EL (cell line): ENCODE results near the gene ELOVL6.
"Not testable (repeated sequence)": the region's sequence is repeated elsewhere in the genome, so short reads cannot be mapped to it uniquely, and the experiment has no call there.

Source experiments
- DNase-seq: peaks from one replicate; pipeline ENCODE4 v3.0.0-alpha.2; 2016

ELOVL6 gene, protein sequence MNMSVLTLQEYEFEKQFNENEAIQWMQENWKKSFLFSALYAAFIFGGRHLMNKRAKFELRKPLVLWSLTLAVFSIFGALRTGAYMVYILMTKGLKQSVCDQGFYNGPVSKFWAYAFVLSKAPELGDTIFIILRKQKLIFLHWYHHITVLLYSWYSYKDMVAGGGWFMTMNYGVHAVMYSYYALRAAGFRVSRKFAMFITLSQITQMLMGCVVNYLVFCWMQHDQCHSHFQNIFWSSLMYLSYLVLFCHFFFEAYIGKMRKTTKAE

DNA sequence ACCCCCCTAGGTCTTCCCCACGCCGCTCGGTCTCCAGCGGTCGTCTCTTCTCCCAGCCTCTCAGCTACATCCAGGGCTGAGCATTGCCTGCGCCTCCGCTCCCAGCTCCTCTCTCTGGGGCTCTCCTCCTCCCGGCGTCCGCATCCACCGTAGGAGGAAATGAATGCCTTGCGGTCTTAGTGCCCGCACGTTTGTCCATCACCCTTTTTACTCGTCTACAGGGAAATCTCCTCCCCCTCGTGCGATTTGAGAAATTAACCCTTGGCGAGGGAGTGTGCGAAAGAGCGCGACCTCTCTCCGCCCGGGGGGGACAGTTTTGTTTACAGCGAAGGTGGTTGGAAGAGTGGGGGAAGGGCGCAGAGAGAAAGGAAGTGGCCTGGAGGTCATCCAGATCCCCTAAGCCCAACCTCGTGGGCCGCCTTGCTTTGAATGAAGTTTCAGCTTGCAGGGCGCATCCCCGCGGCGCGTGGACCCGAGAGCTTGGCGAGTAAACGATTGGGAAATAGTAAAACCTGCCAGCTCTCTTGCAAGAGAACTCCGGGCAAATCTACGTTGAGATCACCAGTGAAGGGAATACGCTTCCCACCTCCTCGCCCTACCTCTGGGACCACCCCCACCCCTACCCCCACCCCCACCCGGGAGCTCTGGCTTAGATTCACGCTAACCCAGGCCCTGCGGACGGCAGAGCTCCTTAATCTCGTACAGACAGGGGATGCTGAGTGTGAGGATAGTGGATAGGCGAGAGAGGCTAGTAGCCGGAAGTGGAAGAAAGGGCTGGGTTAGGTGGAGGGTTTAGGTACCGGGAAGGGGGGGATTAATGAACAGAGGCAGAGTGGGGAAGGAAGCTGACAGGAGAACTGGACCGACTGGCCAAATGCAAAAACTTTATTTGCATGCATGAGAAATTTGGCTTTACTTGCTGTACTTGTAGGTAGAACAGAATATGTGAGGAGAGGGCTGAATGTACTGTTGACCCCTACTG is at the start of gene ELOVL6:
Gene ELOVL6, minus strand, starts transcription at position 181 of the 982 bp plus-strand sequence. CDS start 280 bp downstream, outside the sequence.
- DNase-seq: peak; percentile 79

DNA sequence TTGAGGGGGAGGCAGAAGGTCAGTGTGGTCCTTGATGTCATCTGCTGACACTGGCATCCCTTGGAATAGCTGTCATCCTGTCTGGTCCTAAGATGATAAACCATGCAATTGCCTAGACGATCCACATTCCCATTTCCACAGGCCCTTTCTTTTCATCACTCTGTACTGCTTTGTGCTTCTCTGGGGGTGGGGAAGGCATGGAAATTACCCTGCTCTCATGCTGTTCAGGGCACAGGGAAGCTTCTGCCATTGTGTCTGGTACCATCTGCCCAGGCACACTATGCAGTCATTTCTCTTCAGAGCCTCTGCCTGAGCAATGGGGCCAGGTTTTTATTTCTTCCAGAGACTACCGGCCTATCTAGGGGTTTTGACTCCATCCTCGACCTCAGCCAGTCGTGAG is 49.7 kb upstream of the ELOVL6 start:
- DNase-seq: no peak

DNA sequence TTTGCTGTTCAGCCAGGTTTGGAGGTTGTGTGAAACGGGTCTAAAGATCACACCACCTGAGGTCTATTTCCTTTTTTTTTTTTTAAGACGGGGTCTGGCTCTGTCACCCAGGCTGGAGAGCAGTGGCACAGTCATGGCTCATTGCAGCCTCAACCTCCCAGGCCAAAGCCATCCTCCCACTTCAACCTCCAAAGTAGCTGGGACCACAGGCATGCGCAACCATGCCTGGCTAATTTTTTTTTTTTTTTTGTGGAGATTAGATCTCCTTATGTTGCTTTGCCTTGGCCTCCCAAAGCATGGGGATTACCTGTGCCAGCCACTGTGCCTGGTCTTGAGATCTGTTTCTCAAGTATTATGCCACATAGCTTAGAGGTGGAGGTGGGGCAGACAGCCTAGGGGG is 49.2 kb upstream of the ELOVL6 start:
- no peak for DNase-seq

DNA sequence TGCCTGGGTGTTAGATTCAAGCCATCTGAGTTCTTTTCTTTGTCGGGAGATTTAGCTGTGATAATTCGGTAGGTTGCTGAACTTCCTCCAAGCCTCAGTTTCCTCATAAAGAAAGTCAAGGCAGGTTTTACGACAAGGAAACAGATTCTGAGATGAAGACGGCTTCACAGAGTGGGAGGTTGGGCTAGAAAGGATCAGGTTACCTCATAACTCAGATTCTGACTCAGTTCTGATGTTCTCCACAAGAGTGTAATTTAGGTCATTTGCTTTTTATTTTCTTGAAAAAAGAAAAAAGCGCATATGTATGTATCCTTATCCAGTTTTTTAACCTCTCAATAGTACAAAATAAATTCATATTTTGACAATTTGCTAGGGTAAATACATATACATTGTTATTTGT is 47.2 kb upstream of the ELOVL6 start:
- peak; percentile 36 for DNase-seq

- no peak for DNase-seq
Observed at GRCh38 chr4:110236324-110236723, 37.9 kb upstream of the ELOVL6 start.

DNA sequence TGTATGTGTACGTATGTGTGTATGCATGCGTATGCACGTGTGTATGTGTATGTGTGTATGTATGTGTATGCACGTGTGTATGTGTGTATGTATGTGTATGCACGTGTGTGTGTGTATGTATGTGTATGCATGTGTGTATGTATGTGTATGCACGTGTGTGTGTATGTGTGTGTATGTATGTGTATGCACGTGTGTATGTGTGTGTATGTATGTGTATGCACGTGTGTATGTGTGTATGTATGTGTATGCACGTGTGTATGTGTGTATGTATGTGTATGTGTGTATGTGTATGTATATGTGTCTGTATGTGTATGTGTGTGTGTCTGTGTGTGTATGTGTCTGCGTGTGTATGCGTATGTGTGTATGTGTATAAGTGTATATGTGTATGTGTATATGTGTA is 35.2 kb upstream of the ELOVL6 start:
- not testable (repeated sequence) for DNase-seq

- no peak for DNase-seq
Observed at GRCh38 chr4:110231869-110232268, 33.5 kb upstream of the ELOVL6 start.

- DNase-seq: no peak
Observed at GRCh38 chr4:110229266-110229665, 30.9 kb upstream of the ELOVL6 start.

DNA sequence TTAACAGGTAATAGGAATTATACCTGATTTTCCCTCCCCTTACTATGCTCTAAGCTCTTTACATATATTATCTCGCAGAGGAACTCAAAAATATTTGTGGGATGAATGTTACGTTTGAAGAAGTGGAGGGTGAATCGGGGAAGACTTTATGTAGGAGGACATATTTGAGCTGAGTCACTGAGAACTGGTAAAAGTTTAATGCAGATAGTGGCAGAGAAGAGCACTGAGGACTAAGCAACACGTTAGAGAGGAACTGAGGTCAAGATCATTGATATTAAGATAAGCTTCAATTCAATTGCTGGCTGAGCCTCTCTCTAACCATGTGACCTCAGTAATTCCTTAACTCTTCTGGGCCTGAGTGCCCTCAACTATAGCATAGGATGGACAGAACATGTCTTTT is 26.4 kb upstream of the ELOVL6 start:
- DNase-seq: peak; percentile 16

- no peak for DNase-seq
Observed at GRCh38 chr4:110224142-110224541, 25.7 kb upstream of the ELOVL6 start.

- DNase-seq: not testable (repeated sequence)
Observed at GRCh38 chr4:110218935-110219334, 20.5 kb upstream of the ELOVL6 start.

- DNase-seq: not testable (repeated sequence)
Observed at GRCh38 chr4:110217181-110217580, 18.8 kb upstream of the ELOVL6 start.

- no peak for DNase-seq
Observed at GRCh38 chr4:110216129-110216528, 17.7 kb upstream of the ELOVL6 start.

- DNase-seq: no peak
Observed at GRCh38 chr4:110211770-110212061, 13.3 kb upstream of the ELOVL6 start.

DNA sequence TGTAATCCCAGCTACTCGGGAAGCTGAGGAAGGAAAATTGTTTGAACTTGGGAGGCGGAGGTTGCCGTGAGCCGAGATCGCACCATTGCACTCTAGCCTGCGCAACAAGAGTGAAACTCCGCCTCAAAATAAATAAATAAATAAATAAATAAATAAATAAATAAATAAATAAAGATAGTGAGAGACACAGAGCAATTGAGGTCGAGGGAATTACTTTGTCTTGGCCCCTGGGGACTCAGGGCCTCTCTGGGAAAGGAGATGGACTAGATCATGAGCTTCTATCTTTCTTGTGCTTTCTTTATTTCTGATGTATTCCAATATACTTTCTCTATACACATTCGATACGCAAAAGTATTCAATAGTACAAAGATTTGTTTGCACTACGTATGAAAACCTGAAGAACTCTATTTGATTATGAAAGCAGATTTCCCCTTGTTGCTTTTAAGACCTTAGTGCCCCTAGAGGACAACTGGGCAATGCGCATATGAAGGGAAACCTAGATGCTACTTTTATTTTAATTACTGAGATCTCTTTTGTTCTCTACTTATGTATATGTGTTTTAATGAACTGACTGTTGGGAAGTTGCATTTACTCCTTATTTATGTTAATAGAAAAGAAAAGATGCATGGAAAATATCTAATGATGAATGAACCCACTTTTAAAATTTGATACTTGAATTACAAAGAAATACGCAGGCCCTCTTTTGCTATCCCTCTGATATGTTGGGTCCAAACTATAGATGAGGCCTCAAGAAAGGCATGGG is 12.8 kb upstream of the ELOVL6 start:
- DNase-seq: peak; percentile 44

DNA sequence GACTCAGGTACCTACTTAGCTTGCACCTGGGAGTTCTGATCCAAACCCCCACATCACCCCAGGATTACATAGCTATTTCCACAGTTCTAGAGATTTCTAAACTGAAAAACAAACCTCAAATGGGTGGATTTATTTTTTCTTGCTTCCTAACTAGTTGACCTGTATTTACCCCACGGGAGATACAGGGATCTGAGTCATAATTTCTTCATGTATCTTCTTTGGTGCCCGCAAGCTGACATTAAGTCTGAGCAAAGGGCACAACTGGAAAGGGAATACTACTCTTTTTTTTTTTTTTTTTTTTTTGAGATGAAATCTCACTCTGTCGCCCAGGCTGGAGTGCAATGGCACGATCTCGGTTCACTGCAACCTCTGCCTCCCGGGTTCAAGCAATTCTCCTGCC is 10.0 kb upstream of the ELOVL6 start:
- DNase-seq: no peak

DNA sequence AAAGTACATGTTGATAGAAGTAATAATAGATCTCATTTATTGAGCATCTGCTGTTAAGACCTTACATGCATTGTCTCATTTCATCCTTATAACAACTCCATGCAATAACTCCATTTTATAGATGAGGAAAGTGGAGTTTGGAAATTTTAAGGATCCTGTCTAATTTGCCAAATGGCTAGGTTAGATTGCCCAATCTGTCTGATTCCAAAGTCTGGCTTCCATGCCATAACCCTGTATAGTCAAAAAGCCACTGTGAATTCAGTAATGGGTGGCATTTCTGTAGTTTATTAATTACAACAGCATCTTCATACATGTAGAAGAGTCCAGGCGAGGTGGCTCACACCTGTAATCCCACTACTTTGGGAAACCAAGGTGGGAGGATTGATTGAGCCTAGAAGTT is 8.8 kb upstream of the ELOVL6 start:
- DNase-seq: no peak

- no peak for DNase-seq
Observed at GRCh38 chr4:110202024-110202423, 3.6 kb upstream of the ELOVL6 start.

GRCh38 chr4:110201502-110201901 is 3.1 kb upstream of the ELOVL6 start:
- no peak for DNase-seq

DNA sequence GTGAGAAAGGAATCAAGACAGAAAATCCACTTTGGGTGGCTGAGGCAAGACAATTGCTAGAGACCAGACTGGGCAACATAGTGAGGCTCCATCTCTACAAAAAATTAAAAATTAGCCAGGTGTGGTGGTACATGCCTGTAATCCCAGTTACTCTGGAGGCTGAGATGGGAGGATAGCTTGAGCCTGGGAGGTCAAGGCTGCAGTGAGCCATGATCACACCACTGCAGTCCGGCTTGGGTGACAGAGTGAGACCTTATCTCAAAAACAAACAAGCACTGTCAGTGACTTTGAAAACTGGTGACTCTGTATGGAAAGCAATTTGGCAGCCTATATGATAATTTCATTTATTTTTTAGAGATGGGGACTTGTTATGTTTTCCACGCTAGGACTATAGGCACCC is 2.3 kb upstream of the ELOVL6 start:
- DNase-seq: no peak

GRCh38 chr4:110198049-110198434 is 373 bp downstream of the ELOVL6 start:
- DNase-seq: peak; percentile 46

GRCh38 chr4:110197529-110198042 is 829 bp downstream of the ELOVL6 start:
- DNase-seq: peak; percentile 54

DNA sequence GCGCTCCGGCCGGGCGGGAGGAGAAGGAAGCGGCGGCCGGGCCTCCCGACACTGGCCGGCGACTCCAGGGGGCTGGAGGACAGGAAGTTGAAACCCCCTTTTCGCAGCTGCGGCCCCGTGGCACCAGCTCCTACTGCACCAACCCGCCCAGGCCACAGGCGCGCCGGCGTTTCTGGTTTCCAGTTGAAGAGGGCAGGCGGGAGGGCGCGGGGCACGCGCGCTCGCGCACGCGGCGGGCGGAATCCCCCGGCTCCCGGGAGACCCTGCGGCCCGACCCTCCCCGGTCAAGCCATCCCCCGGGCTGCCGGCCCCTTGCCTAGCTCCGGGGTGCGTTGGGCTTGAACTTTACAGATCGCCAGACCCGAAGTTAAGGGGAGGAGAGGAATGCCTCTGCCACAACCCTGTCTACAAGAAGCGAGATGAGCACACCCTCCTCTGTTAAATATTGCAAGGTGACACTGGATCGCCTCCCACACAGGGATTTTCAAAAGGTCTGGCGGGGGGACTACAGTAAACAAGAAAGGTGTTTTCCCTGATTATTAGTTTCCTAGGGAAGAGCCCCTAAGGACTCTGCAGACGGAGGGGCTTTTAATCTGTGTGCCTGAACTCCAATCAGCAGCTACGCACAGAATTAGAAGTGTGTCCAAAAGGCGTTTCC is 1.4 kb downstream of the ELOVL6 start:
- no peak for DNase-seq
